CD14-positive monocyte (primary cell): ENCODE results near the gene C10orf105. TPM values are rescaled to one million over a fixed set of nuclear protein-coding genes. Genes with fewer than 3 reads are reported as not detected.

ENCODE experiments used
- DNase-seq, 3 donors: peaks; one replicate each; pipeline ENCODE4 v3.0.0-alpha.2; 2011 to 2022
- H2AFZ ChIP-seq: 2 replicates; pipeline ENCODE4 v1.6.0; 2012; ENCODE audit warnings: mild to moderate bottlenecking, low read depth, low read length, inconsistent platforms; ENCODE audit not compliant: insufficient read depth, poor library complexity, severe bottlenecking
- H3K27ac ChIP-seq, 2 donors: 1 replicate in 1 of 2; 2 replicates in 1 of 2; pipeline ENCODE4 v1.5.1; 2012 to 2013; ENCODE audit warnings: low read length in 2 of 2, control low read depth in 1 of 2, inconsistent platforms in 1 of 2, low read depth in 1 of 2, mild to moderate bottlenecking in 1 of 2
- H3K27me3 ChIP-seq, 2 donors: one replicate each; pipeline versions ENCODE4 v1.6.0 to v1.6.1; 2011 to 2013; ENCODE audit warnings: low read length in 2 of 2; ENCODE audit not compliant: control insufficient read depth in 2 of 2, insufficient read depth in 2 of 2
- H3K36me3 ChIP-seq, 2 donors: replicated peaks in 1 of 2; 1 replicate in 1 of 2; 2 replicates in 1 of 2; pipeline versions ENCODE4 v1.5.1 to v1.6.1; 2012 to 2013; ENCODE audit warnings: low read length in 2 of 2, control low read depth in 1 of 2, inconsistent platforms in 1 of 2, mild to moderate bottlenecking in 1 of 2; ENCODE audit not compliant: insufficient read depth in 2 of 2, control insufficient read depth in 1 of 2
- H3K4me1 ChIP-seq, 2 donors: 1 replicate in 1 of 2; 2 replicates in 1 of 2; pipeline versions ENCODE4 v1.5.1 to v1.6.1; 2012 to 2013; ENCODE audit warnings: low read length in 2 of 2, control low read depth in 1 of 2, inconsistent platforms in 1 of 2, mild to moderate bottlenecking in 1 of 2, moderate library complexity in 1 of 2; ENCODE audit not compliant: insufficient read depth in 2 of 2, control insufficient read depth in 1 of 2
- H3K4me2 ChIP-seq: replicated peaks from 2 replicates; pipeline ENCODE3; 2012; ENCODE audit warnings: low read length, moderate library complexity, mild to moderate bottlenecking; ENCODE audit not compliant: poor library complexity, severe bottlenecking; ENCODE audit errors: extremely low read depth
- H3K4me3 ChIP-seq, 3 experiments: fragments of 200-600 bp in 1 of 3; sonication (generic) in 1 of 3; replicated peaks in 1 of 3; 1 replicate in 2 of 3; 2 replicates in 1 of 3; pipeline ENCODE4 v1.5.1; 2011 to 2013; ENCODE audit warnings: low read length in 3 of 3, mild to moderate bottlenecking in 3 of 3, control low read depth in 2 of 3, low read depth in 2 of 3, inconsistent platforms in 1 of 3, moderate library complexity in 1 of 3
- H3K79me2 ChIP-seq: 2 replicates; pipeline ENCODE4 v1.6.0; 2012; ENCODE audit warnings: mild to moderate bottlenecking, control low read depth, inconsistent platforms, low read length, moderate library complexity; ENCODE audit not compliant: insufficient read depth
- H3K9ac ChIP-seq: 2 replicates; pipeline ENCODE4 v1.6.0; 2017; ENCODE audit warnings: low read length, mild to moderate bottlenecking; ENCODE audit not compliant: insufficient read depth, poor library complexity, severe bottlenecking
- H3K9me3 ChIP-seq, 2 donors: replicated peaks in 1 of 2; 1 replicate in 1 of 2; 2 replicates in 1 of 2; pipeline versions ENCODE4 v1.5.1 to v1.6.1; 2012 to 2013; ENCODE audit warnings: low read length in 2 of 2, control low read depth in 1 of 2; ENCODE audit not compliant: control insufficient read depth in 1 of 2, insufficient read depth in 1 of 2
- H4K20me1 ChIP-seq: 2 replicates; pipeline ENCODE4 v1.6.0; 2012; ENCODE audit warnings: mild to moderate bottlenecking, low read length, control low read depth, moderate library complexity; ENCODE audit not compliant: insufficient read depth
- H3K27ac Mint-ChIP-seq, 7 donors: one replicate each; pipeline ENCODE4 v1.8.0; 2020; ENCODE audit warnings: mild to moderate bottlenecking in 7 of 7, mixed read lengths in 7 of 7, moderate library complexity in 6 of 7, inconsistent platforms in 2 of 7
- H3K27me3 Mint-ChIP-seq, 3 donors: one replicate each; pipeline ENCODE4 v1.8.0; 2021 to 2022; ENCODE audit warnings: low read depth in 3 of 3, mild to moderate bottlenecking in 3 of 3, mixed read lengths in 3 of 3, moderate library complexity in 3 of 3, inconsistent platforms in 1 of 3
- H3K36me3 Mint-ChIP-seq, 2 donors: one replicate each; pipeline ENCODE4 v1.8.0; 2020; ENCODE audit warnings: mixed read lengths in 2 of 2, inconsistent platforms in 1 of 2, mild to moderate bottlenecking in 1 of 2
- H3K4me1 Mint-ChIP-seq: one replicate; pipeline ENCODE4 v1.8.0; 2020; ENCODE audit warnings: mild to moderate bottlenecking, mixed read lengths
- H3K4me3 Mint-ChIP-seq, 2 donors: one replicate each; pipeline ENCODE4 v1.8.0; 2020; ENCODE audit warnings: mild to moderate bottlenecking in 2 of 2, mixed read lengths in 2 of 2, moderate library complexity in 1 of 2
- H3K9me3 Mint-ChIP-seq, 7 donors: one replicate each; pipeline ENCODE4 v1.8.0; 2020 to 2022; ENCODE audit warnings: mixed read lengths in 7 of 7, mild to moderate bottlenecking in 6 of 7, moderate library complexity in 6 of 7, inconsistent platforms in 2 of 7
- whole genome bisulfite sequencing: methylation state at CpG from one replicate; pipeline ENCODE4 v1.1.5; 2013; ENCODE audit warnings: missing lambda C conversion rate; ENCODE audit not compliant: insufficient coverage; 5-methylcytosine and 5-hydroxymethylcytosine counted together
- intact Hi-C, 2 donors: fragments of 100-400 bp; cut with micrococcal nuclease; formaldehyde crosslinking; loops; one replicate each; pipeline versions ENCODE4 v1.15.0 to v1.15.1; 2023
- polyA plus RNA-seq, 3 donors: library from polyadenylated mRNA; depleted of rRNA in 1 of 3; unstranded in 2 of 3; stranded (reverse) in 1 of 3; fragments of 300-500 nt in 2 of 3; fragments of >200 nt in 1 of 3; fragmentation: Illumina TruSeq in 2 of 3; gene quantifications; 1 replicate in 2 of 3; 2 replicates in 1 of 3; pipeline ENCODE4 v1.2.3, GENCODE V29; 2012 to 2021
- TF ChIP-seq, protein P1 (sequence below): fragments of 200-600 bp; IDR thresholded peaks from one replicate; pipeline ENCODE4 v1.8.0; 2022; ENCODE audit warnings: antibody characterized with exemption, mild to moderate bottlenecking

The C10orf105 gene
- polyA plus RNA-seq, 3 donors = 0.18 to 2.4 (median 0.48) TPM

DNA sequence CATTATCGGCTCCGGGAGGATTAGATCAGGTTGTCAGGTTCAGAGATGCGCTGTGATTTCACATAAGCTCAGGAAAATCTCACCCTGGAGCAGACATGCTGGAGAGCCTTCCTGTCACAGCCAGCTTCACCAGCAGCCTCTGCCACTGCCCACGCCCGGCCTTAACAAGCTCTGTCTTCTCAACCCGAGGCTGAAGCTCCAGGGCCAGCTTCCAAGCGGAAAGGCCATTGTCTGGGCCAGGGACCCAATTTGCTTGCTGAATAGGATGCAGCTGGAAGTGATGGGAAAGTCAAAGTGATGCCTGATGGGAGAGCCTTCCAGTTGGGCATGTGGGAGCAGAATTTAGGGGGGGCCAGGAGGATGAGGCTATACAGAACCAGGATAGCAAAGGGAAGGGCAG, 36.3 kb downstream of the C10orf105 start:
- no peak overlapping the region for H3K4me3 ChIP-seq
- DNase-seq = no peak
- intact Hi-C loops = no loop called here

GRCh38 chr10:71681977-71682376, 37.6 kb downstream of the C10orf105 start:
- Histone ChIP-seq H3K36me3 (no peaks in the 10 kb centered on the region), H3K27ac (no peak overlapping the region), H2AFZ (no peak overlapping the region), H3K9ac (no peak overlapping the region), H3K4me1 (peaks cover 13 to 15% of the 10 kb centered on the region in 2 donors), H3K9me3 (no peaks in the 10 kb centered on the region), H4K20me1 (no peaks in the 10 kb centered on the region), H3K4me2 (no peak overlapping the region), H3K79me2 (no peaks in the 10 kb centered on the region), H3K27me3 (no peaks in the 10 kb centered on the region), H3K4me3 (no peak overlapping the region)
- H3K4me1 Mint-ChIP-seq = peaks cover 29% of the 10 kb centered on the region
- peaks cover 0 to 2% (median 0%) of the 10 kb centered on the region in 7 donors for H3K9me3 Mint-ChIP-seq
- WGBS = 83% methylated on average over 5 of the region's 5 CpGs
- no peak overlapping the region for H3K4me3 Mint-ChIP-seq
- H3K27ac Mint-ChIP-seq = peak overlapping the region in 1 of 7 donors; percentile 28
- no peak for DNase-seq
- peaks cover 13 to 23% of the 10 kb centered on the region in 2 donors for H3K36me3 Mint-ChIP-seq
- intact Hi-C loops = no loop called here
- H3K27me3 Mint-ChIP-seq = peaks cover 3 to 12% (median 12%) of the 10 kb centered on the region in 3 donors
- TF ChIP-seq, protein P1, sequence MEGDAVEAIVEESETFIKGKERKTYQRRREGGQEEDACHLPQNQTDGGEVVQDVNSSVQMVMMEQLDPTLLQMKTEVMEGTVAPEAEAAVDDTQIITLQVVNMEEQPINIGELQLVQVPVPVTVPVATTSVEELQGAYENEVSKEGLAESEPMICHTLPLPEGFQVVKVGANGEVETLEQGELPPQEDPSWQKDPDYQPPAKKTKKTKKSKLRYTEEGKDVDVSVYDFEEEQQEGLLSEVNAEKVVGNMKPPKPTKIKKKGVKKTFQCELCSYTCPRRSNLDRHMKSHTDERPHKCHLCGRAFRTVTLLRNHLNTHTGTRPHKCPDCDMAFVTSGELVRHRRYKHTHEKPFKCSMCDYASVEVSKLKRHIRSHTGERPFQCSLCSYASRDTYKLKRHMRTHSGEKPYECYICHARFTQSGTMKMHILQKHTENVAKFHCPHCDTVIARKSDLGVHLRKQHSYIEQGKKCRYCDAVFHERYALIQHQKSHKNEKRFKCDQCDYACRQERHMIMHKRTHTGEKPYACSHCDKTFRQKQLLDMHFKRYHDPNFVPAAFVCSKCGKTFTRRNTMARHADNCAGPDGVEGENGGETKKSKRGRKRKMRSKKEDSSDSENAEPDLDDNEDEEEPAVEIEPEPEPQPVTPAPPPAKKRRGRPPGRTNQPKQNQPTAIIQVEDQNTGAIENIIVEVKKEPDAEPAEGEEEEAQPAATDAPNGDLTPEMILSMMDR = no peak

More for the DNA sequence above, 36.3 kb downstream of the C10orf105 start:
- Histone ChIP-seq H4K20me1 (no peaks in the 10 kb centered on the region), H3K4me2 (no peak overlapping the region), H3K9me3 (peaks cover 0 to 2% of the 10 kb centered on the region in 2 donors), H2AFZ (no peak overlapping the region), H3K36me3 (no peaks in the 10 kb centered on the region), H3K79me2 (no peaks in the 10 kb centered on the region), H3K9ac (no peak overlapping the region), H3K27me3 (no peaks in the 10 kb centered on the region), H3K4me1 (peaks cover 8% of the 10 kb centered on the region in 2 donors), H3K27ac (no peak overlapping the region)
- no peak overlapping the region for H3K27ac Mint-ChIP-seq
- peaks cover 8 to 18% of the 10 kb centered on the region in 2 donors for H3K36me3 Mint-ChIP-seq
- H3K9me3 Mint-ChIP-seq = peaks cover 1 to 8% (median 4%) of the 10 kb centered on the region in 7 donors
- peaks cover 3 to 14% (median 10%) of the 10 kb centered on the region in 3 donors for H3K27me3 Mint-ChIP-seq
- peaks cover 22% of the 10 kb centered on the region for H3K4me1 Mint-ChIP-seq
- TF ChIP-seq, protein P1 = no peak
- 97% methylated on average over 7 of the region's 7 CpGs for WGBS
- no peak overlapping the region for H3K4me3 Mint-ChIP-seq
